Nephron progenitor cell (in vitro differentiated cells): Measurements from ENCODE around the gene PCGF1.

Experiments used
- DNase-seq: peaks from one replicate; pipeline ENCODE4 v3.0.0; 2021
- H3K27ac Mint-ChIP-seq: 2 replicates; pipeline ENCODE4 v1.8.0; 2021; ENCODE audit warnings: mild to moderate bottlenecking, moderate library complexity, mixed read lengths
- H3K27me3 Mint-ChIP-seq: 2 replicates; pipeline ENCODE4 v1.8.0; 2021; ENCODE audit warnings: mild to moderate bottlenecking, low read depth, mixed read lengths; ENCODE audit not compliant: poor library complexity
- H3K36me3 Mint-ChIP-seq: 2 replicates; pipeline ENCODE4 v1.8.0; 2021; ENCODE audit warnings: low read depth, mixed read lengths
- H3K4me1 Mint-ChIP-seq: 2 replicates; pipeline ENCODE4 v1.8.0; 2021; ENCODE audit warnings: mixed read lengths
- H3K4me3 Mint-ChIP-seq: 2 replicates; pipeline ENCODE4 v1.8.0; 2021; ENCODE audit warnings: mild to moderate bottlenecking, moderate library complexity, mixed read lengths
- H3K9me3 Mint-ChIP-seq: 2 replicates; pipeline ENCODE4 v1.8.0; 2021; ENCODE audit warnings: mild to moderate bottlenecking, moderate library complexity, mixed read lengths
- TF ChIP-seq, protein P1 (sequence below): fragments of 200-600 bp; sonication (generic); IDR thresholded peaks from 2 replicates; pipeline ENCODE4 v1.5.0; 2021; ENCODE audit warnings: antibody characterized with exemption

PCGF1 gene

DNA sequence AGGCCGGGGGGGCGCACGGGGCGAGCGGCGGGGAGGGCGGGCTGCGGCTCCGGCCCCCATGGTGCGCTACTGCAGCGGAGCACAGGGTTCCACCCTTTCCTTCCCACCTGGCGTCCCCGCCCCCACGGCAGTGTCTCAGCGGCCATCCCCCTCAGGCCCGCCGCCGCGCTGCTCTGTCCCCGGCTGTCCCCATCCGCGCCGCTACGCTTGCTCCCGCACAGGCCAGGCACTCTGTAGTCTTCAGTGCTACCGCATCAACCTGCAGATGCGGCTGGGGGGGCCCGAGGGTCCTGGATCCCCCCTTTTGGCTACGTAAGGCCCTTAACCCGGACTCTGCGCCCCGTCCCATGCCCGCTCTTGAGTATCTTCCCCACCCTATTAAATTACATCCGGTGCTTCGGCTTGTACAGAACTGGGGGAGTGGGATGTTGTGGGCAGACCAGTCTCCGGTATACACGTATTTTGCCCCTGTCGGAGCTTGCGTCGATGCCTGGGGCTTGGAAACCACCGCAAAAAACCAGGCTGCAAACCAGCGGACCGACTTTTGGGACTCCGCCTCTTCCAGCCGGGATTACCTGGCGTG lies 49.9 kb downstream of the PCGF1 start:
- Mint-ChIP-seq H3K4me3 (peak overlapping the region; percentile 95), H3K27ac (peak overlapping the region; percentile 98), H3K36me3 (peaks cover 8% of the 10 kb centered on the region), H3K27me3 (peaks cover 2% of the 10 kb centered on the region), H3K4me1 (peaks cover 53% of the 10 kb centered on the region), H3K9me3 (no peaks in the 10 kb centered on the region)
- peak; percentile 79 for DNase-seq
- TF ChIP-seq, protein P1, sequence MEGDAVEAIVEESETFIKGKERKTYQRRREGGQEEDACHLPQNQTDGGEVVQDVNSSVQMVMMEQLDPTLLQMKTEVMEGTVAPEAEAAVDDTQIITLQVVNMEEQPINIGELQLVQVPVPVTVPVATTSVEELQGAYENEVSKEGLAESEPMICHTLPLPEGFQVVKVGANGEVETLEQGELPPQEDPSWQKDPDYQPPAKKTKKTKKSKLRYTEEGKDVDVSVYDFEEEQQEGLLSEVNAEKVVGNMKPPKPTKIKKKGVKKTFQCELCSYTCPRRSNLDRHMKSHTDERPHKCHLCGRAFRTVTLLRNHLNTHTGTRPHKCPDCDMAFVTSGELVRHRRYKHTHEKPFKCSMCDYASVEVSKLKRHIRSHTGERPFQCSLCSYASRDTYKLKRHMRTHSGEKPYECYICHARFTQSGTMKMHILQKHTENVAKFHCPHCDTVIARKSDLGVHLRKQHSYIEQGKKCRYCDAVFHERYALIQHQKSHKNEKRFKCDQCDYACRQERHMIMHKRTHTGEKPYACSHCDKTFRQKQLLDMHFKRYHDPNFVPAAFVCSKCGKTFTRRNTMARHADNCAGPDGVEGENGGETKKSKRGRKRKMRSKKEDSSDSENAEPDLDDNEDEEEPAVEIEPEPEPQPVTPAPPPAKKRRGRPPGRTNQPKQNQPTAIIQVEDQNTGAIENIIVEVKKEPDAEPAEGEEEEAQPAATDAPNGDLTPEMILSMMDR: no peak

DNA sequence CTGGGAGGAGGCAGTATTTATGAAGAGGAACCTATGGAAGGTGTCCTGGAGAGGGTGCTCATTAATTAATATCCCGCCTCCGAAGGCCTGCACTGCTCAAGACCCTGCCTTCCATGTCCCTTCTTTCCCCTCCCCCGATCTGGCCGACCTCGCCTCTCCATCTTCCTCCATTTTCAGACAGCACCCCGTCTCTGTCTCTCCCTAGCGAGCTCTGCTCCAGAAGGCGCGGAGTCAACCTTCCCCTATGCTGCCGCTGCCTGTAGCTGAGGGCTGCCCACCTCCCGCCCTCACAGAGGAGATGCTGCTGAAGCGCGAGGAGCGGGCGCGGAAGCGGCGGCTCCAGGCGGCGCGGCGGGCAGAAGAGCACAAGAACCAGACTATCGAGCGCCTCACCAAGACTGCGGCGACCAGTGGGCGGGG lies 50.4 kb downstream of the PCGF1 start:
- Mint-ChIP-seq H3K4me1 (peaks cover 53% of the 10 kb centered on the region), H3K27ac (peak overlapping the region; percentile 97), H3K9me3 (no peaks in the 10 kb centered on the region), H3K27me3 (peaks cover 2% of the 10 kb centered on the region), H3K36me3 (peaks cover 5% of the 10 kb centered on the region), H3K4me3 (peak overlapping the region; percentile 95)
- TF ChIP-seq, protein P1: no peak
- no peak for DNase-seq
